Panc1 (cell line): ENCODE measurements around the gene AGAP2.

Experiments
- POLR2AphosphoS5 ChIP-seq: IDR thresholded peaks from 2 replicates; pipeline ENCODE4 v1.6.1; 2012; ENCODE audit warnings: mild to moderate bottlenecking, low read depth, low read length, moderate library complexity
- TF ChIP-seq, protein P1 (sequence below): fragments of 450-650 bp; IDR thresholded peaks from 2 replicates; pipeline ENCODE4 v1.5.1; 2017; ENCODE audit warnings: mild to moderate bottlenecking
- TF ChIP-seq, protein P2 (sequence below), 2 experiments: IDR thresholded peaks; 2 replicates each; pipeline ENCODE4 v1.6.1; 2011 to 2012; ENCODE audit warnings: low read depth in 2 of 2, control low read depth in 1 of 2, low read length in 1 of 2, mild to moderate bottlenecking in 1 of 2, moderate library complexity in 1 of 2; ENCODE audit not compliant: insufficient read depth in 1 of 2

DNA sequence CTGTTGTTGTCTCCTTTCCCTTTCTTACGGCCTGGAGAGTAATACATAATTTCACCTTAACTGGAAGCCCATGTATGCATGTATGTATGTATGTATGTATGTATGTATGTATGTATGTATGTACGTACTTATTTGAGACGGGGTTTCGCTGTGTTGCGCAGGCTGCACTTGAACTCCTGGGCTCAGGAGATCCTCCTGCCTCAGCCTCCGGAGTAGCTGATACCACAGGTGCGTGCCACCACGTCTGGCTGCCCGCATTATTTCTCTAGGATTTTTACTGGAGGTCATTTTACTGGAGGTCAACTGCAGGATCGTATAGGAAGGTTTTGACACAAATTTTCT, 45.3 kb downstream of the AGAP2 start:
- TF ChIP-seq, protein P1, sequence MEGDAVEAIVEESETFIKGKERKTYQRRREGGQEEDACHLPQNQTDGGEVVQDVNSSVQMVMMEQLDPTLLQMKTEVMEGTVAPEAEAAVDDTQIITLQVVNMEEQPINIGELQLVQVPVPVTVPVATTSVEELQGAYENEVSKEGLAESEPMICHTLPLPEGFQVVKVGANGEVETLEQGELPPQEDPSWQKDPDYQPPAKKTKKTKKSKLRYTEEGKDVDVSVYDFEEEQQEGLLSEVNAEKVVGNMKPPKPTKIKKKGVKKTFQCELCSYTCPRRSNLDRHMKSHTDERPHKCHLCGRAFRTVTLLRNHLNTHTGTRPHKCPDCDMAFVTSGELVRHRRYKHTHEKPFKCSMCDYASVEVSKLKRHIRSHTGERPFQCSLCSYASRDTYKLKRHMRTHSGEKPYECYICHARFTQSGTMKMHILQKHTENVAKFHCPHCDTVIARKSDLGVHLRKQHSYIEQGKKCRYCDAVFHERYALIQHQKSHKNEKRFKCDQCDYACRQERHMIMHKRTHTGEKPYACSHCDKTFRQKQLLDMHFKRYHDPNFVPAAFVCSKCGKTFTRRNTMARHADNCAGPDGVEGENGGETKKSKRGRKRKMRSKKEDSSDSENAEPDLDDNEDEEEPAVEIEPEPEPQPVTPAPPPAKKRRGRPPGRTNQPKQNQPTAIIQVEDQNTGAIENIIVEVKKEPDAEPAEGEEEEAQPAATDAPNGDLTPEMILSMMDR: no peak
- no peak for TF ChIP-seq POLR2AphosphoS5
- TF ChIP-seq, protein P2, sequence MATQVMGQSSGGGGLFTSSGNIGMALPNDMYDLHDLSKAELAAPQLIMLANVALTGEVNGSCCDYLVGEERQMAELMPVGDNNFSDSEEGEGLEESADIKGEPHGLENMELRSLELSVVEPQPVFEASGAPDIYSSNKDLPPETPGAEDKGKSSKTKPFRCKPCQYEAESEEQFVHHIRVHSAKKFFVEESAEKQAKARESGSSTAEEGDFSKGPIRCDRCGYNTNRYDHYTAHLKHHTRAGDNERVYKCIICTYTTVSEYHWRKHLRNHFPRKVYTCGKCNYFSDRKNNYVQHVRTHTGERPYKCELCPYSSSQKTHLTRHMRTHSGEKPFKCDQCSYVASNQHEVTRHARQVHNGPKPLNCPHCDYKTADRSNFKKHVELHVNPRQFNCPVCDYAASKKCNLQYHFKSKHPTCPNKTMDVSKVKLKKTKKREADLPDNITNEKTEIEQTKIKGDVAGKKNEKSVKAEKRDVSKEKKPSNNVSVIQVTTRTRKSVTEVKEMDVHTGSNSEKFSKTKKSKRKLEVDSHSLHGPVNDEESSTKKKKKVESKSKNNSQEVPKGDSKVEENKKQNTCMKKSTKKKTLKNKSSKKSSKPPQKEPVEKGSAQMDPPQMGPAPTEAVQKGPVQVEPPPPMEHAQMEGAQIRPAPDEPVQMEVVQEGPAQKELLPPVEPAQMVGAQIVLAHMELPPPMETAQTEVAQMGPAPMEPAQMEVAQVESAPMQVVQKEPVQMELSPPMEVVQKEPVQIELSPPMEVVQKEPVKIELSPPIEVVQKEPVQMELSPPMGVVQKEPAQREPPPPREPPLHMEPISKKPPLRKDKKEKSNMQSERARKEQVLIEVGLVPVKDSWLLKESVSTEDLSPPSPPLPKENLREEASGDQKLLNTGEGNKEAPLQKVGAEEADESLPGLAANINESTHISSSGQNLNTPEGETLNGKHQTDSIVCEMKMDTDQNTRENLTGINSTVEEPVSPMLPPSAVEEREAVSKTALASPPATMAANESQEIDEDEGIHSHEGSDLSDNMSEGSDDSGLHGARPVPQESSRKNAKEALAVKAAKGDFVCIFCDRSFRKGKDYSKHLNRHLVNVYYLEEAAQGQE (IDR thresholded peaks at IDR 0.05; ENCODE audit: insufficient read depth in 1 of 2, low read depth in 2 of 2, low read length in 1 of 2): no peak
